ENCODE data around the gene RRBP1.

DNA sequence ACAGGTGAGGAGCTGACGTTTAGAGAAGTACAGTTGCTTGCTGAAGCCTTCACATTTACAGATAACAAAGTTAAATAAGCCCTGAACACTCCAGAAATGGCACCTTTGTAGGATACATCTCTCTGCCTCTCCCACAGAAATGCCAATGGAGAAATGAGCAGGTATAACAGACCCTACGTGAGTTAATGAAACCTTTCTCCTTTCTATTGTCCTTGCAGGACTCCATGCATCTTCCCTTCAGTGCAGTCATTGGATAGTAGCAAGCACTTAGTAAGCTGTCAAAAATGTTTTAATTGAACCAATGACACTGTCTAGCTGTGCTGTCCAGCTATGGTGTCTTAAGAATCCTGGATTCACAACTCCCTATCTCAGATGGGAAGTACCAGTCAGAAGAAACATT, 8.1 kb upstream of the RRBP1 start:
- TF ChIP-seq, protein P1, sequence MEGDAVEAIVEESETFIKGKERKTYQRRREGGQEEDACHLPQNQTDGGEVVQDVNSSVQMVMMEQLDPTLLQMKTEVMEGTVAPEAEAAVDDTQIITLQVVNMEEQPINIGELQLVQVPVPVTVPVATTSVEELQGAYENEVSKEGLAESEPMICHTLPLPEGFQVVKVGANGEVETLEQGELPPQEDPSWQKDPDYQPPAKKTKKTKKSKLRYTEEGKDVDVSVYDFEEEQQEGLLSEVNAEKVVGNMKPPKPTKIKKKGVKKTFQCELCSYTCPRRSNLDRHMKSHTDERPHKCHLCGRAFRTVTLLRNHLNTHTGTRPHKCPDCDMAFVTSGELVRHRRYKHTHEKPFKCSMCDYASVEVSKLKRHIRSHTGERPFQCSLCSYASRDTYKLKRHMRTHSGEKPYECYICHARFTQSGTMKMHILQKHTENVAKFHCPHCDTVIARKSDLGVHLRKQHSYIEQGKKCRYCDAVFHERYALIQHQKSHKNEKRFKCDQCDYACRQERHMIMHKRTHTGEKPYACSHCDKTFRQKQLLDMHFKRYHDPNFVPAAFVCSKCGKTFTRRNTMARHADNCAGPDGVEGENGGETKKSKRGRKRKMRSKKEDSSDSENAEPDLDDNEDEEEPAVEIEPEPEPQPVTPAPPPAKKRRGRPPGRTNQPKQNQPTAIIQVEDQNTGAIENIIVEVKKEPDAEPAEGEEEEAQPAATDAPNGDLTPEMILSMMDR (conservative IDR thresholded peaks at IDR 0.05; ENCODE audit: low read length), result no peak
- no peak for TF ChIP-seq EZH2phosphoT487 (IDR thresholded peaks at IDR 0.05; ENCODE audit: borderline replicate concordance)
